GM19035 (cell line): ENCODE results near the gene IGFALS.

Experiments used
- ATAC-seq: cut with Tn5 transposase; IDR thresholded peaks from one replicate; pipeline ENCODE4 v1.9.1; 2021; ENCODE audit not compliant: unreplicated experiment

Gene IGFALS

GRCh38 chr16:1745900-1746692, 47.4 kb downstream of the IGFALS start:
- no peak for ATAC-seq

DNA sequence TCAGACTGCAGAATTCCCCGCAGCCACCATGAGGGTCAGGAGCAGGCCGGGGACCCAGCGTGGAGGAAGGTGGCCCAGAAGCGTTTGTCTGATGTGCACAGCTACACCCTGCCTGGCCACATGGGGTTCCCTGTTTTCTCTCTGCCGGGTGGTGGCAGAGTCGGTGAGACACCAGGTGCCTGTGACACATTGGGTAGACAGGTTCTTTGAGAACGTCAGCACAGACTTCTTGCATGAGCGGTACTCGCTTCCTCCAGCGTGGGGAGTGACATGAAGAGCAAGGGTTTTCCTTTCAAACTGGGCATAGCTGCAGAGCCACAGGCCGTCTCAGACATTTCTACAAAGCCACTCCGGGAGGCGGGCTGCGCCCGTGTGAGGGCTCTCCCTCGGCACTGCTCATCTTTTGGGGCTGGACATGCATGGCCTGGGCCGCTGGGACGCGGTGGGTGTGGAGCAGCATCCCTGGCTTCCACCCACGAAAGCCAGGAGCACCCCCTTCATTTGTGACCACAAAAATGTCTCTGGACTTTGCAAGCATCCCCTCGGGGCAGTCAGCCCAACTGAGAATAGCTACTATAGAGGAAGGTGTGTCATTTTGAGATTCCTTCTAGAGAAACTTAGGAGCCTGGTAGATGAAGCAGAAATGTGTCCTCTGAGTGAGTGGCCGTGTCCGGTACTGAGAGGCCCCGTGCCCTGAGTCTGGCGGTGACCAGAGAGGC, 48.2 kb downstream of the IGFALS start:
- no peak for ATAC-seq

DNA sequence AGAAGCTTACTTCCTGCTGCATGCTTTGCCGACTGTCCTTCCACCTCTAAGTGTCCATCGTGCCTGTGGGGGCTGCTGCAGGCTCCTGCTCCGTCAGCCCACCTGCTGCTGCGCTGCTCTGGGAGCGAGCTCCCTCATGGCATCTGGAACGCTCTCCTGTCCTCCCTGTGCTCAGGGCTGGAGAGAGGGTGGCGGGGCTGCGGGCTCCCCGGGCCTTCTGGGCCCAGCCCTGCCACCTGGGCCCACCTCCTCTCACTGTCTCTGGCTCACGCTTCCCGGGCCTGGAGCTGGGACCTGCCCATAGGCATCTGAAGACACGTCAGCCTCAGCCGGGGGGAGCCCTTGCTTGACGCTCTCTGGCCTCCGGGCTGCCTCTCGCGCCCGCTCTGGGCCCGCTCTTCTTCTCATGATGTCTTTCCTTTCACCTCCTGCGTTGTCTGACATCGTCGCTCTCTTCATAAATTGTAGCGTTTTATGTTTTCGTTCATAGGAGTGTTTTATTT, 49.1 kb downstream of the IGFALS start:
- no peak for ATAC-seq

DNA sequence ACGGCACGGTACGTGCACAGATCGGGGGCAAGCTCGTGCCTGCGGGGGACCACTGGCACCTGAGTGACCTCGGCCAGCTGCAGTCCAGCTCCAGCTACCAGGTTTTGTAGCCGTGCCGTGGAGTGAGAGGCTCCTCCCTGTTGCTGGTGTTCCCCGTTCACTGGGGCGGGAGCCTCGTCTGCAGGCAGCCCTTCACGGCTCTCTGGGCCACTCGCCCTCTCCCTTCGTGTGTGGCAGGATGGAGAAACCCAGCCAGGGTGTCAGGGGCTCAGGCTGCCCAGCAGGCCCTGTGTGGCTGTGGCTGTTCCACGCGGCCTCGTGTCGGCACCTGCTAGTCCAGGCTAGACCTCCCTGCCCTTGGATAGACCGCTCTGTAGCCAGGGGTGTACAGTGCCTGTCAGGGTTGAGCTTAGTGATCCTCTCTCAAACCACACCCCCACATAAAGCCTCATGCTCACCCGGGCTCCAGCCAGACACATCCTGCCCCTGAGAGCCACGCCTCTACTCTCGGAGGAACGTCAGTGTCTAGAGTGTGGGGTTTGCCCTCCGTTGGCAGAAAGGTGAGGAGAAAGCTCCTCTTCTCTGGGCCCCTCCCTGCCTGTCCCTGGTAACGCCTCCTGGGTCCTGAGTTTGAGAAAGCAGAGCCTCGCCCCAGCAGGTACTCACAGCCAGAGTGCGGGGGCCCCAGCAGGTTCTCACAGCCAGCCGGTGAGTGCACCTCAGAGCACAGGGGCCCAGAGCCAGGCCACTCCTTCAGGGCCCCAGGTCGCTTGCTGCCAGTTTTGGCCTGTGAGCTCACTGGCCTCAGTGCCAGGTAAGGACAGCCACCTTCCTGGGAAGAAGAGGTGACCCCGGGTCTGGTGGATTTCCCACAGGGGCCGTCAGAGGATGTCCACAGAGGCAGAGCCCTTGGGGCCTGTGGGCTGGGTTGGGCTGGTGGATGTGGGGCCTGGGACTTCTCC, 49.8 kb downstream of the IGFALS start:
- no peak for ATAC-seq

- ATAC-seq, result no peak
These were observed 51.8 kb downstream of the IGFALS start for GRCh38 chr16:1741553-1742165.

DNA sequence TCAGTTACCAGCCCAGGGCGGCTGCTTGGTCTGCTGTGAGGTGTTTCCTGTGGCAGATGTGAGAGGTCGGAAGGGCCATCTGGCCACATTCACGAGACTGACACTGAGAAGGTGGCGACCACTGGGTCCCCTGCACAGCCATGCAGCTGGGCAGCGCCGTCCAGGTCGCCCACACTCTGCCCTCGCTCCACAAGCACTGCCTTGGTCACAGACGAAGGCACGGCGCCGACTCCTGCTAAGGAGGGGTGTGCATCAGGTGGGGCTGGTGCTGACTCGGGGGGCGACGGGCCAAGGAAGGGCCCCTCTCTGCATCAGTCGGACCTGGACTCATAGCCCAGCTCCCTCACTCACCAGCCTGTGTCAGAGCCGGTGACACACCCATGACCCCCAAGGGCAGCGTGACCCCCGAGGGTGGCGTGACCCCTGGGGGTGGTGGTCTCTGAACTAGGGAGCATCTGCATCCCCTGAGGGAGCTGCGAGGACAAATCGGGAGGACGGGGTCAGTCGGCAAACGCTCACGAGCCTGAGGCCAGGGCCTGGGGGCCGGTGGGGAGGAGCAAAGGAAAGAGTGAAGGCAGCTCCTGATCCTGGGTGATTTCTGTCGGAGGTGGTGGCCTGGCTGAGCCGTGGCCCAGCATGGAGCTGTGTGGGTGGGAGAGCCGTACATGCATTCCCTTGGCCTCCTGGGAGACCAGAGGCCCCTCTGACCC, 52.6 kb downstream of the IGFALS start:
- ATAC-seq, result no peak
